Measurements from ENCODE around the gene FOXC1. TPM values are rescaled to one million over a fixed set of nuclear protein-coding genes. Genes with fewer than 3 reads are reported as not detected.

Gene FOXC1
- total and polyA plus RNA-seq, 4 donors, result 0.08 to 0.33 (median 0.14) TPM

DNA sequence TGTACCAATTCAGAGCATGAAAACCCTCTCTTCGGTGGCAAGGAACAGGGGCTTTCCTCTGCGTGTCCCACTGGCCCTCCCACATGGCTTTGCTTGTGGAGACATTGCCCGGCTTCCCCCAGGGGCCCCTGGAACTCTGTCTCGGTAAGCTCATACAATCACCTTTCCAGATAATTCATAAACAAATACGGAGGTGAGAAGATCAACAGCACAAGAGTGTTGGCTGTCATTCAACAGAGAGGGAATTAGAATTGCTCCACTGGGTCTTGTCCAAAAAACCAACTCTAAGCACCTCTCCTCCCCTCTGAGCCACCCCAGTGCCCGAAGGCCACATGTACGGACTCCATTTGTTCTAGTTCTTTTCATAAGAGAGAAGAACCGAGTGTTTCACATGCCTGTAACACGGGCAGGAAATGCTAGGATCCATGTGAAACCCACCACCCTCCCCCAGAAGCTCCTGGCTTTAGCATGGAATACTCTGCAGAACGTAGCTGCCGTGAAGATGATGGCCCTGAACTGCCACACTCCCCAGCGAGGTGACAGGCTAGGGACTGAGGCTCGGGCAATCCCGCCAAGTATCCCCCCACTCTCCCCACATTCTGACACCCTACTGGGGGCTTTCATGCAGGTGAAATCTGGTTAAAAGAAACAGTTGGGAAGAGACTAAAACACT, 24.6 kb upstream of the FOXC1 start (continued):
- TF ChIP-seq, protein P1, sequence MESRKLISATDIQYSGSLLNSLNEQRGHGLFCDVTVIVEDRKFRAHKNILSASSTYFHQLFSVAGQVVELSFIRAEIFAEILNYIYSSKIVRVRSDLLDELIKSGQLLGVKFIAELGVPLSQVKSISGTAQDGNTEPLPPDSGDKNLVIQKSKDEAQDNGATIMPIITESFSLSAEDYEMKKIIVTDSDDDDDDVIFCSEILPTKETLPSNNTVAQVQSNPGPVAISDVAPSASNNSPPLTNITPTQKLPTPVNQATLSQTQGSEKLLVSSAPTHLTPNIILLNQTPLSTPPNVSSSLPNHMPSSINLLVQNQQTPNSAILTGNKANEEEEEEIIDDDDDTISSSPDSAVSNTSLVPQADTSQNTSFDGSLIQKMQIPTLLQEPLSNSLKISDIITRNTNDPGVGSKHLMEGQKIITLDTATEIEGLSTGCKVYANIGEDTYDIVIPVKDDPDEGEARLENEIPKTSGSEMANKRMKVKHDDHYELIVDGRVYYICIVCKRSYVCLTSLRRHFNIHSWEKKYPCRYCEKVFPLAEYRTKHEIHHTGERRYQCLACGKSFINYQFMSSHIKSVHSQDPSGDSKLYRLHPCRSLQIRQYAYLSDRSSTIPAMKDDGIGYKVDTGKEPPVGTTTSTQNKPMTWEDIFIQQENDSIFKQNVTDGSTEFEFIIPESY (IDR thresholded peaks at IDR 0.05), result no peak
- TF ChIP-seq NR2F2 (IDR thresholded peaks at IDR 0.05), result no peak
- TF ChIP-seq RAD21 (IDR thresholded peaks at IDR 0.05), result no peak
- TF ChIP-seq RXRA (IDR thresholded peaks at IDR 0.05), result no peak
- no peak for TF ChIP-seq YY1 (IDR thresholded peaks at IDR 0.05)
- TF ChIP-seq GABPA (IDR thresholded peaks at IDR 0.05 in 1 of 2, conservative IDR thresholded peaks at IDR 0.05 in 1 of 2), result no peak

DNA sequence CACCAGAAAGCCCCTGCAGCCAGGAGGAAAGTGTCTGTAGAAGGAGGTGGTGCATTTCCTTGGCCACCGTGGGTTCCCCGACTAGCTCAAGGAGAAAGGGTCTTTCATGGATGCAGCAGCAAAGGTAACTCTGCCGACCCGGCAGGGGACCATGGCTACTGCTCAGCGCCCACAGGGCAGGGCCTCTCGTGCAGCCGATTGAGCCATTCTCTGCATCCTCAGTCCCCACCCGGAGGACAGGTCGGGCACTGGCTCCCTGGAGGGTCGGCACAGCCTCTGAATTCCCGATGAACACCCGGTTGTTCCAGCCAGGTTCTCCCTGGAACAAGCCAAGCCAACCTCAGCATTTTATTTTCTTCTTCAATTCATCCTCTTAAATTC, 24.1 kb upstream of the FOXC1 start:
- no peaks in the 10 kb centered on the region for H3K36me3 ChIP-seq (ENCODE audit: control insufficient read depth in 4 of 4, insufficient read depth in 3 of 4, low read depth in 1 of 4, low read length in 3 of 4)
- H3K27ac ChIP-seq (ENCODE audit: low read depth in 1 of 2, low read length in 2 of 2), result no peak overlapping the region
- 79% methylated on average over 12 of the region's 12 CpGs for WGBS
- H3K9me3 ChIP-seq (ENCODE audit: control insufficient read depth in 4 of 4, low read length in 3 of 4), result no peaks in the 10 kb centered on the region
- no peak overlapping the region for H3K4me3 ChIP-seq (ENCODE audit: low read depth in 1 of 3, low read length in 3 of 3)
- no peaks in the 10 kb centered on the region for H3K27me3 ChIP-seq (ENCODE audit: control insufficient read depth in 4 of 4, insufficient read depth in 4 of 4, low read length in 3 of 4)
- H3K9ac ChIP-seq (ENCODE audit: low read depth in 1 of 2, low read length in 2 of 2), result no peak overlapping the region
- H3K4me1 ChIP-seq (ENCODE audit: control insufficient read depth in 4 of 4, insufficient read depth in 4 of 4, low read length in 3 of 4), result no peaks in the 10 kb centered on the region
- TF ChIP-seq, protein P2, sequence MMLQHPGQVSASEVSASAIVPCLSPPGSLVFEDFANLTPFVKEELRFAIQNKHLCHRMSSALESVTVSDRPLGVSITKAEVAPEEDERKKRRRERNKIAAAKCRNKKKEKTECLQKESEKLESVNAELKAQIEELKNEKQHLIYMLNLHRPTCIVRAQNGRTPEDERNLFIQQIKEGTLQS (IDR thresholded peaks at IDR 0.05), result no peak
- TF ChIP-seq, protein P3, sequence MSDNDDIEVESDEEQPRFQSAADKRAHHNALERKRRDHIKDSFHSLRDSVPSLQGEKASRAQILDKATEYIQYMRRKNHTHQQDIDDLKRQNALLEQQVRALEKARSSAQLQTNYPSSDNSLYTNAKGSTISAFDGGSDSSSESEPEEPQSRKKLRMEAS (IDR thresholded peaks at IDR 0.05), result no peak
- TF ChIP-seq TAF1 (conservative IDR thresholded peaks at IDR 0.05) (no peak), YY1 (IDR thresholded peaks at IDR 0.05) (no peak), GABPA (IDR thresholded peaks at IDR 0.05 in 1 of 2, conservative IDR thresholded peaks at IDR 0.05 in 1 of 2) (no peak), NR2F2 (IDR thresholded peaks at IDR 0.05) (no peak), JUND (IDR thresholded peaks at IDR 0.05) (no peak), FOXA1 (IDR thresholded peaks at IDR 0.05) (no peak), RXRA (IDR thresholded peaks at IDR 0.05) (no peak), SP1 (IDR thresholded peaks at IDR 0.05) (no peak)
- TF ChIP-seq, protein P4, sequence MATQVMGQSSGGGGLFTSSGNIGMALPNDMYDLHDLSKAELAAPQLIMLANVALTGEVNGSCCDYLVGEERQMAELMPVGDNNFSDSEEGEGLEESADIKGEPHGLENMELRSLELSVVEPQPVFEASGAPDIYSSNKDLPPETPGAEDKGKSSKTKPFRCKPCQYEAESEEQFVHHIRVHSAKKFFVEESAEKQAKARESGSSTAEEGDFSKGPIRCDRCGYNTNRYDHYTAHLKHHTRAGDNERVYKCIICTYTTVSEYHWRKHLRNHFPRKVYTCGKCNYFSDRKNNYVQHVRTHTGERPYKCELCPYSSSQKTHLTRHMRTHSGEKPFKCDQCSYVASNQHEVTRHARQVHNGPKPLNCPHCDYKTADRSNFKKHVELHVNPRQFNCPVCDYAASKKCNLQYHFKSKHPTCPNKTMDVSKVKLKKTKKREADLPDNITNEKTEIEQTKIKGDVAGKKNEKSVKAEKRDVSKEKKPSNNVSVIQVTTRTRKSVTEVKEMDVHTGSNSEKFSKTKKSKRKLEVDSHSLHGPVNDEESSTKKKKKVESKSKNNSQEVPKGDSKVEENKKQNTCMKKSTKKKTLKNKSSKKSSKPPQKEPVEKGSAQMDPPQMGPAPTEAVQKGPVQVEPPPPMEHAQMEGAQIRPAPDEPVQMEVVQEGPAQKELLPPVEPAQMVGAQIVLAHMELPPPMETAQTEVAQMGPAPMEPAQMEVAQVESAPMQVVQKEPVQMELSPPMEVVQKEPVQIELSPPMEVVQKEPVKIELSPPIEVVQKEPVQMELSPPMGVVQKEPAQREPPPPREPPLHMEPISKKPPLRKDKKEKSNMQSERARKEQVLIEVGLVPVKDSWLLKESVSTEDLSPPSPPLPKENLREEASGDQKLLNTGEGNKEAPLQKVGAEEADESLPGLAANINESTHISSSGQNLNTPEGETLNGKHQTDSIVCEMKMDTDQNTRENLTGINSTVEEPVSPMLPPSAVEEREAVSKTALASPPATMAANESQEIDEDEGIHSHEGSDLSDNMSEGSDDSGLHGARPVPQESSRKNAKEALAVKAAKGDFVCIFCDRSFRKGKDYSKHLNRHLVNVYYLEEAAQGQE (IDR thresholded peaks at IDR 0.05), result no peak
- TF ChIP-seq, protein P1 (IDR thresholded peaks at IDR 0.05), result no peak
- TF ChIP-seq, protein P5, sequence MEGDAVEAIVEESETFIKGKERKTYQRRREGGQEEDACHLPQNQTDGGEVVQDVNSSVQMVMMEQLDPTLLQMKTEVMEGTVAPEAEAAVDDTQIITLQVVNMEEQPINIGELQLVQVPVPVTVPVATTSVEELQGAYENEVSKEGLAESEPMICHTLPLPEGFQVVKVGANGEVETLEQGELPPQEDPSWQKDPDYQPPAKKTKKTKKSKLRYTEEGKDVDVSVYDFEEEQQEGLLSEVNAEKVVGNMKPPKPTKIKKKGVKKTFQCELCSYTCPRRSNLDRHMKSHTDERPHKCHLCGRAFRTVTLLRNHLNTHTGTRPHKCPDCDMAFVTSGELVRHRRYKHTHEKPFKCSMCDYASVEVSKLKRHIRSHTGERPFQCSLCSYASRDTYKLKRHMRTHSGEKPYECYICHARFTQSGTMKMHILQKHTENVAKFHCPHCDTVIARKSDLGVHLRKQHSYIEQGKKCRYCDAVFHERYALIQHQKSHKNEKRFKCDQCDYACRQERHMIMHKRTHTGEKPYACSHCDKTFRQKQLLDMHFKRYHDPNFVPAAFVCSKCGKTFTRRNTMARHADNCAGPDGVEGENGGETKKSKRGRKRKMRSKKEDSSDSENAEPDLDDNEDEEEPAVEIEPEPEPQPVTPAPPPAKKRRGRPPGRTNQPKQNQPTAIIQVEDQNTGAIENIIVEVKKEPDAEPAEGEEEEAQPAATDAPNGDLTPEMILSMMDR (IDR thresholded peaks at IDR 0.05; ENCODE audit: low read depth, low read length, missing input control), result no peak
- DNase-seq (ENCODE audit: low spot score), result no peak
